ENCODE results near the gene RAX.

The RAX gene

DNA sequence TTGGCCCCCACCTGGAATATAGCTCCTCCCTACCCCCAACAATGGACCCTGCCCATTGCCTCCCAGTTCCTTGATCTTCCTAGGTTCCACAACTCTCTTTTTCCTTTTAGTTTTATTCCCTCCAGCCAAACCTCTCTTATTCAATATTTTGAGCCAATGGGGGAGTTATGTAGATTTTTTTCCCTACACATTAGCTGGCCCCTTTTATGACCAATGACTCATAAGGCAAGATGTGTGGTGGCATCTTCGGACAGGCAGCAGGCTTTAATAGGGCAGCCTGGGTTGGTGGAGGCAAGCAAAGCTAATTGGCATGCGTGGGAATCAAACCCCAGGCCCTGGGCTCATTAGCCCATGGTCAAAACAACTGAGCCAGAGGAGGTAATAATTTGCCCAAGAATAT lies 44.1 kb downstream of the RAX start:
- H3K4me3 ChIP-seq (replicated peaks; ENCODE audit: insufficient read depth, low read length): no peak overlapping the region
- peaks cover 30% of the 10 kb centered on the region for H3K27me3 ChIP-seq (ENCODE audit: insufficient read depth, poor library complexity, severe bottlenecking)
- DNase-seq (ENCODE audit: low read depth in 1 of 2, low spot score in 1 of 2): no peak
- no peak overlapping the region for H3K27ac ChIP-seq (replicated peaks)
- TF ChIP-seq POLR2AphosphoS5 (IDR thresholded peaks at IDR 0.05; ENCODE audit: low read depth): no peak
- no peak for TF ChIP-seq SPI1 (IDR thresholded peaks at IDR 0.05; ENCODE audit: borderline replicate concordance, low read depth)
- TF ChIP-seq GABPA (IDR thresholded peaks at IDR 0.05; ENCODE audit: low read depth): no peak
- TF ChIP-seq, protein P1, sequence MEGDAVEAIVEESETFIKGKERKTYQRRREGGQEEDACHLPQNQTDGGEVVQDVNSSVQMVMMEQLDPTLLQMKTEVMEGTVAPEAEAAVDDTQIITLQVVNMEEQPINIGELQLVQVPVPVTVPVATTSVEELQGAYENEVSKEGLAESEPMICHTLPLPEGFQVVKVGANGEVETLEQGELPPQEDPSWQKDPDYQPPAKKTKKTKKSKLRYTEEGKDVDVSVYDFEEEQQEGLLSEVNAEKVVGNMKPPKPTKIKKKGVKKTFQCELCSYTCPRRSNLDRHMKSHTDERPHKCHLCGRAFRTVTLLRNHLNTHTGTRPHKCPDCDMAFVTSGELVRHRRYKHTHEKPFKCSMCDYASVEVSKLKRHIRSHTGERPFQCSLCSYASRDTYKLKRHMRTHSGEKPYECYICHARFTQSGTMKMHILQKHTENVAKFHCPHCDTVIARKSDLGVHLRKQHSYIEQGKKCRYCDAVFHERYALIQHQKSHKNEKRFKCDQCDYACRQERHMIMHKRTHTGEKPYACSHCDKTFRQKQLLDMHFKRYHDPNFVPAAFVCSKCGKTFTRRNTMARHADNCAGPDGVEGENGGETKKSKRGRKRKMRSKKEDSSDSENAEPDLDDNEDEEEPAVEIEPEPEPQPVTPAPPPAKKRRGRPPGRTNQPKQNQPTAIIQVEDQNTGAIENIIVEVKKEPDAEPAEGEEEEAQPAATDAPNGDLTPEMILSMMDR (IDR thresholded peaks at IDR 0.05; ENCODE audit: insufficient read depth, low read length): no peak
- TF ChIP-seq, protein P2, sequence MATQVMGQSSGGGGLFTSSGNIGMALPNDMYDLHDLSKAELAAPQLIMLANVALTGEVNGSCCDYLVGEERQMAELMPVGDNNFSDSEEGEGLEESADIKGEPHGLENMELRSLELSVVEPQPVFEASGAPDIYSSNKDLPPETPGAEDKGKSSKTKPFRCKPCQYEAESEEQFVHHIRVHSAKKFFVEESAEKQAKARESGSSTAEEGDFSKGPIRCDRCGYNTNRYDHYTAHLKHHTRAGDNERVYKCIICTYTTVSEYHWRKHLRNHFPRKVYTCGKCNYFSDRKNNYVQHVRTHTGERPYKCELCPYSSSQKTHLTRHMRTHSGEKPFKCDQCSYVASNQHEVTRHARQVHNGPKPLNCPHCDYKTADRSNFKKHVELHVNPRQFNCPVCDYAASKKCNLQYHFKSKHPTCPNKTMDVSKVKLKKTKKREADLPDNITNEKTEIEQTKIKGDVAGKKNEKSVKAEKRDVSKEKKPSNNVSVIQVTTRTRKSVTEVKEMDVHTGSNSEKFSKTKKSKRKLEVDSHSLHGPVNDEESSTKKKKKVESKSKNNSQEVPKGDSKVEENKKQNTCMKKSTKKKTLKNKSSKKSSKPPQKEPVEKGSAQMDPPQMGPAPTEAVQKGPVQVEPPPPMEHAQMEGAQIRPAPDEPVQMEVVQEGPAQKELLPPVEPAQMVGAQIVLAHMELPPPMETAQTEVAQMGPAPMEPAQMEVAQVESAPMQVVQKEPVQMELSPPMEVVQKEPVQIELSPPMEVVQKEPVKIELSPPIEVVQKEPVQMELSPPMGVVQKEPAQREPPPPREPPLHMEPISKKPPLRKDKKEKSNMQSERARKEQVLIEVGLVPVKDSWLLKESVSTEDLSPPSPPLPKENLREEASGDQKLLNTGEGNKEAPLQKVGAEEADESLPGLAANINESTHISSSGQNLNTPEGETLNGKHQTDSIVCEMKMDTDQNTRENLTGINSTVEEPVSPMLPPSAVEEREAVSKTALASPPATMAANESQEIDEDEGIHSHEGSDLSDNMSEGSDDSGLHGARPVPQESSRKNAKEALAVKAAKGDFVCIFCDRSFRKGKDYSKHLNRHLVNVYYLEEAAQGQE (IDR thresholded peaks at IDR 0.05; ENCODE audit: insufficient replicate concordance, low read depth): no peak

DNA sequence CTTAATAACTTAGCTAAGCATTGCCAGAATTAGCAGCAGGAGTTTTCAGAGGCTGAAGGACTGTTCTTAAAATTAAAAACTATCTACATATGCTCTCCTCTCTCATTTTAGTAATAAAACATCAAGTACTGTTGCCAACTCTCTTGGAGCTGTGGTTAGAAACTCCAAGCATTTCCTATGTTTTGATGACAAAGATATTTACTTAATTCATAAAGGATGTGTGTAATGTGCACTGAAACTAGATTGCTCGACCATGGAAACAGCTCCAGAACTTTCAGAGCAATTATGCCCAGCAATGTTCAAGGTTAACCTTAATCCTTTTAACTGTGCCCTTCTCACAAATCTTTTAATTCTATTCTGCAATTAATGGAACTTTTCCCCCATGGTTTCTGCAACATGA lies 44.9 kb downstream of the RAX start:
- Histone ChIP-seq H3K27ac (replicated peaks) (no peak overlapping the region), H3K27me3 (ENCODE audit: insufficient read depth, poor library complexity, severe bottlenecking) (peaks cover 38% of the 10 kb centered on the region), H3K4me3 (replicated peaks; ENCODE audit: insufficient read depth, low read length) (no peak overlapping the region)
- DNase-seq (ENCODE audit: low read depth in 1 of 2, low spot score in 1 of 2): no peak
- TF ChIP-seq, protein P1 (IDR thresholded peaks at IDR 0.05; ENCODE audit: insufficient read depth, low read length): no peak
- TF ChIP-seq SPI1 (IDR thresholded peaks at IDR 0.05; ENCODE audit: borderline replicate concordance, low read depth) (no peak), POLR2AphosphoS5 (IDR thresholded peaks at IDR 0.05; ENCODE audit: low read depth) (no peak), GABPA (IDR thresholded peaks at IDR 0.05; ENCODE audit: low read depth) (no peak)
- TF ChIP-seq, protein P2 (IDR thresholded peaks at IDR 0.05; ENCODE audit: insufficient replicate concordance, low read depth): no peak

DNA sequence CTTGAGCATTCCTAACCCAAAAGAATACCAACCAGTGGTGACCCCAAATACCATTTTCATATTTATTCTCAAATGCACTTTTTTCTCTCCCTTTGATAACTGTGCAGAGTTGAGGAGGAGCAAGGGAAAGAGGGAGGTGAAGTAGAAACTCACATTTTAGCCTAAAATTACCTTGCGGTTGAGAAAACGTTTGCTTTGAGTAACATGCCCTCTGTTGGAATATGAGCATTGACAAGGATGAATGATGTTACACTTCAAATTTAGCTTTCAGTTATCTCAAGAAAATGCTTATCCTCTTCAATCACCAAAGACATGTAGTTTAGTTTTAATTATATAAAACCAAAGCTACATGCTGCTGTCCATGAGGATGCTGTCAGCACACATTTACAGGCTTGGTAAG lies 50.9 kb downstream of the RAX start:
- no peak overlapping the region for H3K27ac ChIP-seq (replicated peaks)

More for the DNA sequence above, 50.9 kb downstream of the RAX start:
- TF ChIP-seq SPI1 (IDR thresholded peaks at IDR 0.05; ENCODE audit: borderline replicate concordance, low read depth) (no peak), POLR2AphosphoS5 (IDR thresholded peaks at IDR 0.05; ENCODE audit: low read depth) (no peak), GABPA (IDR thresholded peaks at IDR 0.05; ENCODE audit: low read depth) (no peak)
- TF ChIP-seq, protein P1 (IDR thresholded peaks at IDR 0.05; ENCODE audit: insufficient read depth, low read length): no peak
- TF ChIP-seq, protein P2 (IDR thresholded peaks at IDR 0.05; ENCODE audit: insufficient replicate concordance, low read depth): no peak
- H3K4me3 ChIP-seq (replicated peaks; ENCODE audit: insufficient read depth, low read length): no peak overlapping the region
- no peak for DNase-seq (ENCODE audit: low read depth in 1 of 2, low spot score in 1 of 2)
- peaks cover 58% of the 10 kb centered on the region for H3K27me3 ChIP-seq (ENCODE audit: insufficient read depth, poor library complexity, severe bottlenecking)
